DOHH2 (cell line): ENCODE results near the gene PEAK3.

ENCODE experiments used
- CTCF ChIP-seq: fragments of 200-600 bp; sonication (generic); IDR thresholded peaks from one replicate; pipeline ENCODE4 v1.5.1; 2014; ENCODE audit warnings: antibody characterized with exemption, mild to moderate bottlenecking, low read depth, low read length; ENCODE audit not compliant: poor library complexity, severe bottlenecking
- EZH2phosphoT487 ChIP-seq: fragments of 200-600 bp; sonication (generic); IDR thresholded peaks from 2 replicates; pipeline ENCODE4 v1.6.1; 2017; ENCODE audit warnings: borderline replicate concordance, mild to moderate bottlenecking, antibody characterized with exemption, low read length, moderate library complexity, mixed read lengths

GRCh38 chr19:2249880-2250765, 31.9 kb downstream of the PEAK3 start:
- no peak for TF ChIP-seq EZH2phosphoT487
- TF ChIP-seq CTCF = no peak
